Rectal smooth muscle tissue (tissue), 1 donor: ENCODE results near the gene ITGAL.
"Not testable (repeated sequence)": the region's sequence is repeated elsewhere in the genome, so short reads cannot be mapped to it uniquely, and the experiment has no call there.

Source experiments
- H3K27ac ChIP-seq: one replicate; pipeline ENCODE4 v1.7.0; 2013; ENCODE audit warnings: low read depth, low read length, inconsistent platforms
- H3K27me3 ChIP-seq: one replicate; pipeline ENCODE4 v1.7.0; 2013; ENCODE audit warnings: low read length; ENCODE audit not compliant: control insufficient read depth, insufficient read depth
- H3K36me3 ChIP-seq: one replicate; pipeline ENCODE4 v1.7.0; 2013; ENCODE audit warnings: low read length; ENCODE audit not compliant: control insufficient read depth, insufficient read depth
- H3K4me1 ChIP-seq: one replicate; pipeline ENCODE4 v1.7.0; 2013; ENCODE audit warnings: low read length; ENCODE audit not compliant: control insufficient read depth, insufficient read depth
- H3K4me3 ChIP-seq: one replicate; pipeline ENCODE4 v1.7.0; 2013; ENCODE audit warnings: low read length
- H3K9ac ChIP-seq: one replicate; pipeline ENCODE4 v1.7.0; 2013; ENCODE audit warnings: low read length

The ITGAL gene

DNA sequence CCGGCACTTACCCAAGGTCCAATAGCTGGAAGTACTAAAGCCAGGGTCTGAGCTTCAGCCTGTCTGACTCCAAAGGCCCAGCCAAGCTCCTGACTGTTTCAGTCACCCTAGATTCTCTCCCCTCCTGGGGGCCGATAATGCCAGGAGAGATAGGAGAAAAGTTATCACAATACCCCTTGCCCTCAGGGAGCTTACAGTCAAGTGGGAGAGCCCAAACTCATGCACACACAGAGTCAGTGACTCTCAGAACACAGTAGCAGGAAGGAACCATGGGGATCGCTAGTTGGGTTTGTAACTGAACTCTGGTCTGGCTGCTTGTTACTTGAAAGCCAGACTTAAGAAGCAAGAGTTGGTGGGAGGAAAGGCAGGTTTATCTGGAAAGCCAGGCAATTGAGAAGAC is 39.0 kb downstream of the ITGAL start:
- no peak overlapping the region for H3K9ac ChIP-seq
- no peak overlapping the region for H3K4me3 ChIP-seq
- no peaks in the 10 kb centered on the region for H3K36me3 ChIP-seq
- no peaks in the 10 kb centered on the region for H3K27me3 ChIP-seq
- H3K4me1 ChIP-seq: no peaks in the 10 kb centered on the region
- no peak overlapping the region for H3K27ac ChIP-seq

DNA sequence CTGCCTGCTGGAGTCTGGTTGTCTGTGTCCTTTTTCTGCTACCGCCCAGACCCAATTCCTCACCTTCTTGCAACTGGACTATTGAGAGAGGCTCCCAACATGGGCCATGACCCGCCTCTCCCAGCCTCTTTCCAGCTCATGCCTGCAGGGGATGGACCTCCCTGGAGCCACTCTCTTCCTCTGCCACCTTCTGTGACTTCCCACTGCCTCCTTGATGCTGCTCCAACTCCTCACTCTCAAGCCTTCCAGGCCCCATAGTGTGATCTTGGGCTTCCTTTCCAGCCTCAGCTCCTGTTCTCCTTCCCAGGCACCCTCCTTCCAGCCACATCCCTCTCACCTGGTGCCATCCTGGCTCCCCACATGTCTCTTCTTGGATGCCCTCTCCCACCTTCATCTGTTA is 42.7 kb downstream of the ITGAL start:
- H3K36me3 ChIP-seq: peaks cover under 1% of the 10 kb centered on the region
- no peak overlapping the region for H3K27ac ChIP-seq
- H3K9ac ChIP-seq: no peak overlapping the region
- no peaks in the 10 kb centered on the region for H3K4me1 ChIP-seq
- H3K27me3 ChIP-seq: no peaks in the 10 kb centered on the region
- H3K4me3 ChIP-seq: no peak overlapping the region

DNA sequence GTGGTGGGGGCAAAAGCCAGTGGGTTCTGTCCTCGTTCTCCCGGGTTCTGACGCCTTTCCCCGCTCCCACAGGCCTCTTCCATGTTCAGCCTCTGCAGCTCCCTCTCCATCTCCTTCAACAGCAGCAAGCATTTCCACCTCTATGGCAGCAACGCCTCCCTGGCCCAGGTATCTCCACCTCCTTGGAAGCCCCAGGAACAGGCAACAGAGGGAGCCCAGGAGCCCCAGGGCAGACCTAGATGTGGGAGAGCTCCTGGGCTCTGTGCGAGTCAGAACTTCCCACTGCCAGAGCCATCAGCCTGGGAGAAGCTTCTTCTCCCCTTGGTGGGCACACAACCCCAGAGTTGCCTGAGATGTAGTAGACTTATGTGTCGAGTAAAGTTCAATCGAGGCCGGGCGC is 46.0 kb downstream of the ITGAL start:
- Histone ChIP-seq H3K9ac (no peak overlapping the region), H3K27me3 (no peaks in the 10 kb centered on the region), H3K4me1 (no peaks in the 10 kb centered on the region), H3K27ac (no peak overlapping the region), H3K4me3 (no peak overlapping the region), H3K36me3 (peaks cover 2% of the 10 kb centered on the region)

DNA sequence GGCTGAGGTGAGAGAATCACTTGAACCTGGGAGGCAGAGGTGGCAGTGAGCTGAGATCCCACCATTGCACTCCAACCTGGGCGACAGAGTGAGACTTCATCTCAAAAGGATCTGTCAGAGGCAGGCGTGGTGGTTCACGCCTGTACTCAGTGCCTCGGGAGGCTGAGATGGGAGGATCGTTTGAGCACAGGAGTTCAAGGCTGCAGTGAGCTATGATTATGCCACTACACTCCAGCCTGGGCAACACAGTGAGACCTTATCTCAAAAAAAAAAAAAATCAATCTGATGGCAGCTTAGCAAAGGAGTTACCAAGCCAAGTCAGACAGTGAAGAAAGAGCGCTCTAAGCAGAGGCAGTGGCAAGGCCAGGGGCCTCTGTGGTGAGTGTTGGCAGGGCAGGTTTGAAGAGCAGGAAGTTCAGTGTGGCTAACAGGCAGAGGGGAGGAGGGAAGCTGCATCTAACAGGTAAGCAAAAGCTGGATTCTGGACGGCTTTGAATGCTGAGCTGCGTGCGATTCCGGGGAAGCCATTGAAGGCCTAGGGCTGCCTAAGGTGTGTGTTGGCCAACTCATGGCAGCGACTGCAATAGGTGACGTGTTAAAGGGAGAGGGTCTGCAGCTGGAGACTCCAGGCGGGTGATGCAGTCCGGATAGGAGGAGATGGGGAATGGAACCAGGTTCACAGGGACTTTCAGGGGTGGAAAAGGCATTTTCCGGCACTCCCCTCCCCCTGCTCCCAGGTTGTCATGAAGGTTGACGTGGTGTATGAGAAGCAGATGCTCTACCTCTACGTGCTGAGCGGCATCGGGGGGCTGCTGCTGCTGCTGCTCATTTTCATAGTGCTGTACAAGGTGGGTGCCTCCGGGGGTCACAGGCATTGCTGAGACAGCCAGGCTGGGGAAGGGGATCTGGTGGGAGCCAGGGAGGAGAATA is 46.8 kb downstream of the ITGAL start:
- H3K4me1 ChIP-seq: no peaks in the 10 kb centered on the region
- H3K36me3 ChIP-seq: peaks cover 2% of the 10 kb centered on the region

DNA sequence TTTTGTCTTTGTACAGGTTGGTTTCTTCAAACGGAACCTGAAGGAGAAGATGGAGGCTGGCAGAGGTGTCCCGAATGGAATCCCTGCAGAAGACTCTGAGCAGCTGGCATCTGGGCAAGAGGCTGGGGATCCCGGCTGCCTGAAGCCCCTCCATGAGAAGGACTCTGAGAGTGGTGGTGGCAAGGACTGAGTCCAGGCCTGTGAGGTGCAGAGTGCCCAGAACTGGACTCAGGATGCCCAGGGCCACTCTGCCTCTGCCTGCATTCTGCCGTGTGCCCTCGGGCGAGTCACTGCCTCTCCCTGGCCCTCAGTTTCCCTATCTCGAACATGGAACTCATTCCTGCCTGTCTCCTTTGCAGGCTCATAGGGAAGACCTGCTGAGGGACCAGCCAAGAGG is 48.9 kb downstream of the ITGAL start:
- no peak overlapping the region for H3K9ac ChIP-seq
- H3K4me1 ChIP-seq: peaks cover 3% of the 10 kb centered on the region
- H3K4me3 ChIP-seq: no peak overlapping the region
- H3K27ac ChIP-seq: no peak overlapping the region
- H3K36me3 ChIP-seq: peaks cover 2% of the 10 kb centered on the region
- no peaks in the 10 kb centered on the region for H3K27me3 ChIP-seq

More for the DNA sequence above, 46.8 kb downstream of the ITGAL start:
- Histone ChIP-seq H3K27ac (no peak overlapping the region), H3K9ac (no peak overlapping the region), H3K4me3 (no peak overlapping the region), H3K27me3 (no peaks in the 10 kb centered on the region)

DNA sequence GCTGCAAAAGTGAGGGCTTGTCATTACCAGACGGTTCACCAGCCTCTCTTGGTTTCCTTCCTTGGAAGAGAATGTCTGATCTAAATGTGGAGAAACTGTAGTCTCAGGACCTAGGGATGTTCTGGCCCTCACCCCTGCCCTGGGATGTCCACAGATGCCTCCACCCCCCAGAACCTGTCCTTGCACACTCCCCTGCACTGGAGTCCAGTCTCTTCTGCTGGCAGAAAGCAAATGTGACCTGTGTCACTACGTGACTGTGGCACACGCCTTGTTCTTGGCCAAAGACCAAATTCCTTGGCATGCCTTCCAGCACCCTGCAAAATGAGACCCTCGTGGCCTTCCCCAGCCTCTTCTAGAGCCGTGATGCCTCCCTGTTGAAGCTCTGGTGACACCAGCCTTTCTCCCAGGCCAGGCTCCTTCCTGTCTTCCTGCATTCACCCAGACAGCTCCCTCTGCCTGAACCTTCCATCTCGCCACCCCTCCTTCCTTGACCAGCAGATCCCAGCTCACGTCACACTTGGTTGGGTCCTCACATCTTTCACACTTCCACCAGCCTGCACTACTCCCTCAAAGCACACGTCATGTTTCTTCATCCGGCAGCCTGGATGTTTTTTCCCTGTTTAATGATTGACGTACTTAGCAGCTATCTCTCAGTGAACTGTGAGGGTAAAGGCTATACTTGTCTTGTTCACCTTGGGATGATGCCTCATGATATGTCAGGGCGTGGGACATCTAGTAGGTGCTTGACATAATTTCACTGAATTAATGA is 49.5 kb downstream of the ITGAL start:
- no peak overlapping the region for H3K9ac ChIP-seq
- H3K36me3 ChIP-seq: peaks cover 2% of the 10 kb centered on the region
- H3K4me3 ChIP-seq: no peak overlapping the region
- H3K27me3 ChIP-seq: no peaks in the 10 kb centered on the region
- H3K4me1 ChIP-seq: peaks cover 3% of the 10 kb centered on the region
- H3K27ac ChIP-seq: no peak overlapping the region

DNA sequence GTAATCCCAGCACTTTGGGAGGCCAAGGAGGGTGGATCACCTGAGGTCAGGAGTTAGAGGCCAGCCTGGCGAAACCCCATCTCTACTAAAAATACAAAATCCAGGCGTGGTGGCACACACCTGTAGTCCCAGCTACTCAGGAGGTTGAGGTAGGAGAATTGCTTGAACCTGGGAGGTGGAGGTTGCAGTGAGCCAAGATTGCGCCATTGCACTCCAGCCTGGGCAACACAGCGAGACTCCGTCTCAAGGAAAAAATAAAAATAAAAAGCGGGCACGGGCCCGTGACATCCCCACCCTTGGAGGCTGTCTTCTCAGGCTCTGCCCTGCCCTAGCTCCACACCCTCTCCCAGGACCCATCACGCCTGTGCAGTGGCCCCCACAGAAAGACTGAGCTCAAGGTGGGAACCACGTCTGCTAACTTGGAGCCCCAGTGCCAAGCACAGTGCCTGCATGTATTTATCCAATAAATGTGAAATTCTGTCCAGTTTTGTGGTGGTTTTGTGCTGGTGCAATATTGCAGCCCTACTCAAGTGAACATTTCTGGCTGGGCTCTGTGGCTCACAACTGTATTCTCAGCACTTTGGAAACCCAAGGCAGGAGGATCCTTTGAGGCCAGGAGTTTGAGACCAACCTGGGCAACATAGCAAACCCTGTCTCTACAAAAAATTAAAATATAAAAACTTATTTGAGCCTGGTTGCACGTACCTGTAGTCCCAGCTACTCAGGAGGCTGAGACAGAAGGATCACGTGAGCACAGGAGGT is 50.3 kb downstream of the ITGAL start:
- not testable (repeated sequence) for H3K9ac ChIP-seq, H3K4me1 ChIP-seq, H3K36me3 ChIP-seq, H3K27ac ChIP-seq, H3K4me3 ChIP-seq, H3K27me3 ChIP-seq

DNA sequence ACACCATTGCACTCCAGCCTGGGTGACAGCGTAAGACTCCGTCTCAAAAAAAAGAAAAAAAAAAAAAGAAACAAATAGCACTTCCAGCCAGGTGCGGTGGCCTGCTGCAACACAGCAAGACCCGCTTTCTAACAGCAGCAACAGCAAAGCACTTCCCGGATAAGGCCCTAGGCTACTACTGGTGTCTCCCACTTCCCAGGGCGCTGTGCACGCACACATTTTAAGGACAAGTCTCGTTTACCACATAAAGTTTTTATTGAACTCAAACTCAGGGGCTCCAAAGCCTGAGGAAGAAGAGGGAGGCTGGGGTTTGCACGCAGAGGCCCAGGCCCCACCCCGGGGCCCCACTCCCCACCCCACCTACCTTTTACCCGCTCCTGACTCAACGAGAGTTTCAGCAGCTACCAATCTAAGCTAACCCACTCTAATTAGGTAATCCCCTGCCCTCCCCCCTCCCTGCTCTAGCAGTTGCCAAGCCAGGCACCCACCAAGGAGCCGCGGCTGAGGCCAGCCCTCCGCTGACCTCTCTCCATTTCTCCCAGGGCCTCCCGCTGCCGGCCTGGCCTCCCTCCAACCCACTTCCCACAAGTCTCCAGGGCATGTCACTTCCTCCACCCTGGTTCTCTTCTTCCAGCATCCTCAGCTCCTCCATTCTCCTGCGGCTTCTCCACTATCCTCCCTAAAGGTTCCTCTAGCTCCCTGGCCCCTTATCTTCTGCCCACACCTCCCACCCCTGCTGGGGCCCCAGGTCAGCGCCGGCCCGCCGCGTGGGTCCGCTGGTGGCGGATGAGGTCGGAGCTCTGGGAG is 51.4 kb downstream of the ITGAL start:
- H3K27ac ChIP-seq: no peak overlapping the region
- H3K4me1 ChIP-seq: peaks cover 10% of the 10 kb centered on the region
- H3K27me3 ChIP-seq: no peaks in the 10 kb centered on the region
- H3K4me3 ChIP-seq: no peak overlapping the region
- H3K9ac ChIP-seq: no peak overlapping the region
- peaks cover 2% of the 10 kb centered on the region for H3K36me3 ChIP-seq

DNA sequence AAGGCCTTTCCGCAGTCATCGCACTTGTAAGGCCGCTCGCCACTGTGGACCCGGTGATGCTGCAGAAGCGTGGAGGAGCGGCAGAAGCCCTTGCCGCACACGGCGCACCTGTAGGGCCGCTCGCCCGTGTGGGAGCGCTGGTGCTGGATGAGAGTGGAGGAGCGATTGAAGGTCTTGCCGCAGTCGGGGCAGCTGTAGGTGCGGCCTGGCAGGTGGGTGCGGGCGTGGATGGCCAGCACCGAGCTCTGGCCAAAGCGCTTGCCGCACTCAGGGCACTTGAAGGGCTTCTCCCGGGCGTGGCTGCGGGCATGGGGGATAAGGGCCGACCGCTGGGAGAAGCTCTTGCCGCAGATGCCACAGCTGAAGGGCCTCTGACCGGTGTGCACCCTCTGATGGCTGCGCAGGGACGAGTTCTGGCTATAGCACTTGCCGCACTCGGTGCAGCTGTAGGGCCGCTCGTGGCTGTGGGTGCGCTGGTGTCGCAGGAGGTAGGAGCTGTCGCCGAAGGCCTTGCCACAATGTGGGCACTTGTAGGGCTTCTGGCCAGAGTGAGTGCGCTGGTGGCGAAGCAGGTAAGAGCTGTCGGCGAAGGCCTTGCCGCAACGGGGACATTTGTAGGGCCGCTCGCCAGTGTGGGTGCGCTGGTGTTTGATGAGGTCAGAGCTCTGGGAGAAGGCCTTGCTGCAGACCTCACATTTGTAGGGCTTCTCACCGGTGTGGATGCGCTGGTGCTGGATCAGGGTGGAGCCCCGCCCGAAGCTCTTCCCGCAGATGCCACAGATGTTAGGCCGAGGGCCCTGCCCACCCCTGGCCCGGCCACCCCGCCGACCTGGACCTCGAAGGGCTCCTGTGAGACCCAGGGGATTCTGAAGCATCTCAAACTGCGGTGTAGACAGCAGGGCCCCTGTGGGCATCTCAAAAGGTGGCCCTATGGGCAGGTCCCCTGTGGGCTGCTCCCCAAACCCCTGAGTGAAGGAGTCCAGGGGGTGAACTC is 52.3 kb downstream of the ITGAL start:
- no peaks in the 10 kb centered on the region for H3K27me3 ChIP-seq
- H3K4me1 ChIP-seq: peaks cover 10% of the 10 kb centered on the region
- H3K27ac ChIP-seq: no peak overlapping the region
- no peak overlapping the region for H3K4me3 ChIP-seq
- no peak overlapping the region for H3K9ac ChIP-seq
- peaks cover 2% of the 10 kb centered on the region for H3K36me3 ChIP-seq

DNA sequence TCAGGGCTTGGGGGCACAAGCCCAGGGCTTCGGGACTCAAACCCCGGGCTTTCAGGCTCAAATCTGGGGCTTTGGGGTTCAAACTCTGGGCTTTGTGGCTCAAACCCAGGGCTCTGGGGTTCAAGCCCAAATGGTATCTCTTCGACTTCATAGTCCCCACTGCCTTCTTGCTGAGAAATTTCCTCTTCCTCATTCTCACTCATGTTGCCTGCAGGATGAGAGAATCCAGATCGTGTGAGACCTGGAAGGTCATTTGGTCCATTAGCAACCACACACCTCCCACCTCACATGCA is 53.2 kb downstream of the ITGAL start:
- H3K36me3 ChIP-seq: peaks cover 2% of the 10 kb centered on the region
- no peaks in the 10 kb centered on the region for H3K27me3 ChIP-seq
- H3K4me1 ChIP-seq: peaks cover 10% of the 10 kb centered on the region
- H3K4me3 ChIP-seq: peak overlapping the region; percentile 77
- peak overlapping the region; percentile 99 for H3K27ac ChIP-seq
- peak overlapping the region; percentile 82 for H3K9ac ChIP-seq
